C4-2B (cell line): ENCODE measurements around the gene TRDMT1.

Source experiments
- ZFX ChIP-seq: fragments of 450-650 bp; IDR thresholded peaks from 2 replicates; pipeline ENCODE4 v1.6.1; 2017
- TF ChIP-seq, protein P1 (sequence below): fragments of 450-650 bp; conservative IDR thresholded peaks from 2 replicates; pipeline ENCODE4 v1.5.1; 2017; ENCODE audit warnings: mild to moderate bottlenecking

DNA sequence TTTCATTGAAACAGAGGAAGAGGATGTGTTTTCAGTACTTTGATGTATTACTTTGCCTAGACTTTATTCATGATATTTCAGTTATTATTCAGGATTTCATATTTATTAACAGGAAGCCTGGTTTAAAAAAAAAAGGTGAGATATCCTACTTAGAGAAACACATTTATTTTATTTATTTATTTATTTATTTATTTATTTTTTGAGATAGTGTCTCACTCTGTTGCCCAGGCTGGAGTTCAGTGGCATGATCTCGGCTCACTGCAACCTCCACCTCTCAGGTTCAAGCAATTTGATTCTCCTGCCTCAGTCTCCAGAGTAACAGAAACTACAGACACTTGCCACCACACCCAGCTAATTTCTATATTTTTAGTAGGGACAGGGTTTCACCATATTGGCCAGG is 24.5 kb downstream of the TRDMT1 start:
- TF ChIP-seq, protein P1, sequence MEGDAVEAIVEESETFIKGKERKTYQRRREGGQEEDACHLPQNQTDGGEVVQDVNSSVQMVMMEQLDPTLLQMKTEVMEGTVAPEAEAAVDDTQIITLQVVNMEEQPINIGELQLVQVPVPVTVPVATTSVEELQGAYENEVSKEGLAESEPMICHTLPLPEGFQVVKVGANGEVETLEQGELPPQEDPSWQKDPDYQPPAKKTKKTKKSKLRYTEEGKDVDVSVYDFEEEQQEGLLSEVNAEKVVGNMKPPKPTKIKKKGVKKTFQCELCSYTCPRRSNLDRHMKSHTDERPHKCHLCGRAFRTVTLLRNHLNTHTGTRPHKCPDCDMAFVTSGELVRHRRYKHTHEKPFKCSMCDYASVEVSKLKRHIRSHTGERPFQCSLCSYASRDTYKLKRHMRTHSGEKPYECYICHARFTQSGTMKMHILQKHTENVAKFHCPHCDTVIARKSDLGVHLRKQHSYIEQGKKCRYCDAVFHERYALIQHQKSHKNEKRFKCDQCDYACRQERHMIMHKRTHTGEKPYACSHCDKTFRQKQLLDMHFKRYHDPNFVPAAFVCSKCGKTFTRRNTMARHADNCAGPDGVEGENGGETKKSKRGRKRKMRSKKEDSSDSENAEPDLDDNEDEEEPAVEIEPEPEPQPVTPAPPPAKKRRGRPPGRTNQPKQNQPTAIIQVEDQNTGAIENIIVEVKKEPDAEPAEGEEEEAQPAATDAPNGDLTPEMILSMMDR, result no peak
- TF ChIP-seq ZFX, result no peak
